GM12878 (cell line): Measurements from ENCODE around the gene RHOBTB1. TPM values are rescaled to one million over a fixed set of nuclear protein-coding genes. Genes with fewer than 3 reads are reported as not detected.

Source experiments
- ATAC-seq: fragments of 200-7000 bp; cut with Tn5 transposase; 3 replicates; pipeline ENCODE4 v1.9.1; 2020; ENCODE audit warnings: mild to moderate bottlenecking, moderate library complexity
- BruUV-seq: library from RNA; stranded (reverse); fragments of 400-500 nt; replicated peaks from 2 replicates; lab custom pipeline; 2021; lab: Mats Ljungman, UMichigan
- CTCF ChIA-PET: fragments of 300-600 bp; sonication (Branson Sonifier 250); formaldehyde crosslinking; extraction: SDS; loops from one replicate; lab custom pipeline; 2021; ENCODE audit warnings: inconsistent platforms; lab: Yijun Ruan, JAX
- POLR2A ChIA-PET: fragments of 350-600 bp; formaldehyde crosslinking; extraction: SDS; loops from one replicate; lab custom pipeline; 2021; ENCODE audit warnings: inconsistent platforms; lab: Charles Lee
- RAD21 ChIA-PET: fragments of 300-600 bp; sonication (Branson Sonifier 250); formaldehyde crosslinking; loops from one replicate; lab custom pipeline; 2023; ENCODE audit warnings: antibody characterized with exemption; ENCODE audit not compliant: unreplicated experiment; lab: Charles Lee
- SMC1A ChIA-PET: fragments of 300-600 bp; sonication (Branson Sonifier 250); formaldehyde crosslinking; loops from one replicate; lab custom pipeline; 2023; ENCODE audit not compliant: unreplicated experiment, uncharacterized antibody; lab: Charles Lee
- DNase-seq: peaks from one replicate; pipeline ENCODE4 v3.0.0-alpha.2; 2011; ENCODE audit warnings: low read depth, low spot score
- FAIRE-seq: peaks from 3 replicates; lab custom pipeline; 2011; peaks lifted over from hg19 to GRCh38; lab: Jason Lieb, UNC
- H2AFZ ChIP-seq: 2 replicates; pipeline ENCODE4 v1.6.0; 2011; ENCODE audit warnings: low read depth, low read length, control low read depth; ENCODE audit not compliant: control insufficient read depth
- H3K27ac ChIP-seq: 2 replicates; pipeline ENCODE4 v1.5.1; 2011; ENCODE audit warnings: control low read depth; ENCODE audit not compliant: control insufficient read depth, insufficient read depth
- H3K27me3 ChIP-seq, 2 experiments: replicated peaks in 1 of 2; 2 replicates each; pipeline versions ENCODE4 v1.6.0 to v1.6.1; 2011; ENCODE audit warnings: low read length in 1 of 2; ENCODE audit not compliant: control insufficient read depth in 2 of 2, insufficient read depth in 2 of 2
- H3K36me3 ChIP-seq, 2 experiments: 2 replicates each; pipeline ENCODE4 v1.5.1; 2011; ENCODE audit warnings: low read length in 1 of 2; ENCODE audit not compliant: control insufficient read depth in 2 of 2, insufficient read depth in 2 of 2
- H3K4me1 ChIP-seq: 2 replicates; pipeline ENCODE4 v1.6.1; 2011; ENCODE audit warnings: mild to moderate bottlenecking, low read length, moderate library complexity, mixed read lengths; ENCODE audit not compliant: control insufficient read depth, insufficient read depth
- H3K4me2 ChIP-seq: 2 replicates; pipeline ENCODE4 v1.6.0; 2011; ENCODE audit warnings: control low read depth; ENCODE audit not compliant: control insufficient read depth, insufficient read depth
- H3K4me3 ChIP-seq: fragments of 200-600 bp; sonication (generic); 2 replicates; pipeline ENCODE4 v1.5.1; 2016
- H3K79me2 ChIP-seq: 2 replicates; pipeline ENCODE4 v1.6.0; 2011; ENCODE audit warnings: low read length; ENCODE audit not compliant: control insufficient read depth, insufficient read depth
- H3K9ac ChIP-seq: 2 replicates; pipeline ENCODE4 v1.8.0; 2011; ENCODE audit warnings: low read length, control low read depth, mixed read lengths; ENCODE audit not compliant: control insufficient read depth, insufficient read depth
- H3K9me3 ChIP-seq: replicated peaks from 3 replicates; pipeline ENCODE4 v1.5.1; 2011; ENCODE audit warnings: mild to moderate bottlenecking, low read length; ENCODE audit not compliant: control insufficient read depth, insufficient read depth
- H4K20me1 ChIP-seq: 2 replicates; pipeline ENCODE4 v1.6.0; 2011; ENCODE audit not compliant: control insufficient read depth, insufficient read depth
- CBX3 ChIP-seq: fragments of 200-600 bp; sonication (generic); IDR thresholded peaks from 2 replicates; pipeline ENCODE4 v1.6.1; 2016; ENCODE audit warnings: low read depth, borderline replicate concordance
- EED ChIP-seq: sonication (generic); IDR thresholded peaks from 2 replicates; pipeline ENCODE4 v1.6.1; 2016; ENCODE audit warnings: antibody characterized with exemption, low read depth
- GABPA ChIP-seq: IDR thresholded peaks from 2 replicates; pipeline ENCODE4 v1.6.1; 2014; ENCODE audit warnings: antibody characterized with exemption, low read depth, mild to moderate bottlenecking, inconsistent platforms
- GATAD2B ChIP-seq: fragments of 450-650 bp; conservative IDR thresholded peaks from 2 replicates; pipeline ENCODE4 v1.6.1; 2017; ENCODE audit warnings: low read depth, mild to moderate bottlenecking, moderate library complexity
- HDAC2 ChIP-seq: fragments of 200-600 bp; sonication (generic); IDR thresholded peaks from 2 replicates; pipeline ENCODE4 v1.6.1; 2017
- NFYB ChIP-seq: IDR thresholded peaks from 2 replicates; pipeline ENCODE4 v1.6.1; 2011; ENCODE audit warnings: low read depth, mild to moderate bottlenecking, low read length, improper control_type of control experiment, moderate library complexity; ENCODE audit not compliant: insufficient read depth
- RCOR1 ChIP-seq: conservative IDR thresholded peaks from 2 replicates; pipeline ENCODE4 v1.6.1; 2012; ENCODE audit warnings: low read depth, low read length, improper control_type of control experiment
- WGBS: methylation state at CpG from one replicate; pipeline ENCODE4 v1.1.6; 2016; ENCODE audit warnings: low lambda C conversion rate; ENCODE audit not compliant: insufficient replicate concordance, insufficient coverage; ENCODE audit errors: missing lambda C conversion rate; 5-methylcytosine and 5-hydroxymethylcytosine counted together
- in situ Hi-C: fragments of 300-500 bp; cut with MboI; formaldehyde crosslinking; loops from 9 replicates; pipeline ENCODE4 v1.14.3; 2018; ENCODE audit warnings: mixed read lengths
- intact Hi-C: fragments of 100-400 bp; cut with micrococcal nuclease; formaldehyde crosslinking; loops from one replicate; pipeline ENCODE4 v1.14.2; 2022; ENCODE audit not compliant: unreplicated experiment
- polyA plus RNA-seq, 11 experiments: library from polyadenylated mRNA; depleted of rRNA in 4 of 11; unstranded in 6 of 11; stranded (reverse) in 5 of 11; fragments of >200 nt; fragmentation: Nextera tagmentation in 4 of 11; fragmentation: Illumina TruSeq in 1 of 11; extraction: Ambion mirVana in 4 of 11; extraction: Trizol in 1 of 11; gene quantifications; 1 replicate in 1 of 11; 2 replicates in 10 of 11; pipeline versions ENCODE4 v1.2.1 to v1.2.3, GENCODE V29; 2011 to 2016; ENCODE audit warnings: inconsistent platforms in 2 of 11, missing spikeins in 2 of 11, low read depth in 1 of 11
- total RNA-seq, 4 experiments: library from RNA; depleted of rRNA in 3 of 4; stranded (reverse); fragments of >200 nt in 3 of 4; fragmentation: Illumina TruSeq in 1 of 4; extraction: Trizol in 1 of 4; gene quantifications; 2 replicates each; pipeline versions ENCODE4 v1.2.1 to v1.2.3, GENCODE V29; 2013 to 2021
- TF ChIP-seq, protein P1 (sequence below): fragments of 450-650 bp; IDR thresholded peaks from 2 replicates; pipeline ENCODE4 v1.6.1; 2018; ENCODE audit warnings: borderline replicate concordance, mild to moderate bottlenecking; ENCODE audit not compliant: partially characterized antibody

Gene RHOBTB1
- total and polyA plus RNA-seq, 10 of the 15 experiments (the other 5 are each of a cell fraction or from before 2014, with no cell fraction given) = not detected

DNA sequence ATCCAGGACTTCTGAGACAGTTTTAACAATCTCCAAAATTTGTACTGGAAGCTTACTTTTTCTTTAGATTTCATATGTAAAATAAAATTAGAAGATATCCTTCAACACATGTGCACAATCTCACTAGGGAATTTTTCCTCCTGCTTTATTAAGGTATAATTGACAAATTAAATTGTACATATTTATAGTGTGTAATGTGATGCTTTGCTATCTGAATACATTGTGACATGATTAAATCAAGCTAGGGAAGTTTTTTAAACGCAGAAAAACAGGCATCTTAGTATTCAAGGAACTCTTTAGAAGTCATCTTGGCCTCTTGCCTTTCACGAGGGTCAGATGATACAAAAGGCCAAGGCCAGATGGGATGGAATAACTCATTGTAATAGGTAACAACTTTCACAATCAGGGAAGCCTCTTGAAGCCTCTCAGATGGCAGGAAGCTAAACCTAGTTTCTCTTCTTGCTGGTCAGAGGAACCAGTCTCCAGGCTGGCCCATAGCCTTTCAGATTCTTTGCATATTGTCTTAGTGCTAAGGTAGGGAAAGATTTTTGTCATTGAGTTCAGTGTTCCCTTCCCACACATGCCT is 78.7 kb downstream of the RHOBTB1 start (continued):
- TF ChIP-seq RCOR1 (no peak), GATAD2B (no peak), GABPA (no peak), CBX3 (no peak)

DNA sequence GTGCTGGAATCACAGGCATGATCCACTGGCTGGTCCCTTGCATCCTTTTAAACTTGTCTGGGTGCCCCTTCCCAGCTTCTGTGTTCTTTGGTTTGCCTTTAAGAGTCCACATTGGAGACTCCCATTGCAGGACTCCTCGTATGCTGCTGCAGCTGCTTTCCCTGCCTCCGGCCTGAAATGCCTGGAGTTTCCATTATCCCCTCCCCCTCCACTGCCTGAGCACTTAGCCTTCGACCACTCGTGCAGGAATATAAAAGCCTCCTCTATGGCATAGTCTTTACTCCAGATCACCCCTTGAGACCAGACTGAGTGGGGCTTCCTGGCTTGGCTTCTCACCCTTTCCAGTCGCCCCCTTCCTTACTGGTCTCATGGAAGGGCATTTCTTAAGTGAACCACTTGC is 80.2 kb downstream of the RHOBTB1 start:
- Histone ChIP-seq H2AFZ (no peak overlapping the region), H3K79me2 (no peaks in the 10 kb centered on the region), H3K9ac (no peak overlapping the region), H3K4me1 (no peaks in the 10 kb centered on the region), H3K27ac (no peak overlapping the region), H3K4me3 (no peak overlapping the region), H3K36me3 (no peaks in the 10 kb centered on the region)
- FAIRE-seq (no peak), ATAC-seq (no peak), DNase-seq (no peak)
- SMC1A ChIA-PET = no interaction called here
- POLR2A ChIA-PET = no interaction called here
- CTCF ChIA-PET = no interaction called here
- TF ChIP-seq, protein P1, sequence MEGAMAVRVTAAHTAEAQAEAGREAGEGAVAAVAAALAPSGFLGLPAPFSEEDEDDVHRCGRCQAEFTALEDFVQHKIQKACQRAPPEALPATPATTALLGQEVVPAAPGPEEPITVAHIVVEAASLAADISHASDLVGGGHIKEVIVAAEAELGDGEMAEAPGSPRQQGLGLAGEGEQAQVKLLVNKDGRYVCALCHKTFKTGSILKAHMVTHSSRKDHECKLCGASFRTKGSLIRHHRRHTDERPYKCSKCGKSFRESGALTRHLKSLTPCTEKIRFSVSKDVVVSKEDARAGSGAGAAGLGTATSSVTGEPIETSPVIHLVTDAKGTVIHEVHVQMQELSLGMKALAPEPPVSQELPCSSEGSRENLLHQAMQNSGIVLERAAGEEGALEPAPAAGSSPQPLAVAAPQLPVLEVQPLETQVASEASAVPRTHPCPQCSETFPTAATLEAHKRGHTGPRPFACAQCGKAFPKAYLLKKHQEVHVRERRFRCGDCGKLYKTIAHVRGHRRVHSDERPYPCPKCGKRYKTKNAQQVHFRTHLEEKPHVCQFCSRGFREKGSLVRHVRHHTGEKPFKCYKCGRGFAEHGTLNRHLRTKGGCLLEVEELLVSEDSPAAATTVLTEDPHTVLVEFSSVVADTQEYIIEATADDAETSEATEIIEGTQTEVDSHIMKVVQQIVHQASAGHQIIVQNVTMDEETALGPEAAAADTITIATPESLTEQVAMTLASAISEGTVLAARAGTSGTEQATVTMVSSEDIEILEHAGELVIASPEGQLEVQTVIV = no peak
- TF ChIP-seq HDAC2 = no peak
- TF ChIP-seq NFYB = no peak
- no peak for TF ChIP-seq EED
- TF ChIP-seq, all 136 proteins: peak for 0
- H3K27me3 ChIP-seq = no peaks in the 10 kb centered on the region
- H3K9me3 ChIP-seq = no peaks in the 10 kb centered on the region
- intact Hi-C loops (no loop called here), in situ Hi-C loops (no loop called here)
- RAD21 ChIA-PET = no interaction called here
- no TSS peak for BruUV-seq
- WGBS = 38% methylated on average over 5 of the region's 5 CpGs
- no peaks in the 10 kb centered on the region for H4K20me1 ChIP-seq
- H3K4me2 ChIP-seq = no peak overlapping the region
